ENCODE measurements around the gene ADIPOR2.

DNA sequence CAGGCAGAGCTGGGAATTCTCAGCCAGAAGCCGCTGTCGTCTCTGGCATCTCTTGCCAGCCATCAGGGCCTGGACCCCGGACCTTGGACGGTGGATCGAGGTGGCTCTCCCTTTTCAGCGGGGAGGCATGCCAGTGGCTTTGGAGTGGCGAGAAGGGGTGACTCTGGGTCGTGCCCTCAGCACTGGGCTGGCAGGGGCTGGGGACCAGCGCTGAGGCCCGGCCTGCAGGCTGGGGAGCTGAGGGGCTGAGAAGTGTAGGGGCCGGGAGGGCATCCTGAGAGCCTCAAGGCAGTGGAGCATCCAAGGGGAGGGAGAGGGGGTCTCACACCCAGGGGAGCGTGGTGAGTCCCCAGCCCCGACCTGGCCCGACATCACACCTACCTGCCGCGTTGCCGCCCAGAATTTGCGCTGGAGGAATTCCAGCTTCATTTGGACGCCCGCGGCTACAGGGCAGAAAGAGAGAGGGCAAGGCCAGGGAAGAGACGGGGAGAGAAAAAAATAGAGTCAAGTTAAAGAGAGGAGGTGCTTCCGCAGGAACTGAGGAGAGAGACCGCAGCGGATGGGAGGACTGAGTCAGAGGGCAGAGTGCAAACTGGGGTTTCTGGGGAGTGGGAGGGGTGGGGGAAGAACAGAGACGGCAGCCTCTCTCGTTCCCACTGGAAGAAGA, 120.5 kb downstream of the ADIPOR2 start:
- TF ChIP-seq EZH2phosphoT487 (IDR thresholded peaks at IDR 0.05; ENCODE audit: borderline replicate concordance, low read depth, low read length), result no peak
- TF ChIP-seq, protein P1, sequence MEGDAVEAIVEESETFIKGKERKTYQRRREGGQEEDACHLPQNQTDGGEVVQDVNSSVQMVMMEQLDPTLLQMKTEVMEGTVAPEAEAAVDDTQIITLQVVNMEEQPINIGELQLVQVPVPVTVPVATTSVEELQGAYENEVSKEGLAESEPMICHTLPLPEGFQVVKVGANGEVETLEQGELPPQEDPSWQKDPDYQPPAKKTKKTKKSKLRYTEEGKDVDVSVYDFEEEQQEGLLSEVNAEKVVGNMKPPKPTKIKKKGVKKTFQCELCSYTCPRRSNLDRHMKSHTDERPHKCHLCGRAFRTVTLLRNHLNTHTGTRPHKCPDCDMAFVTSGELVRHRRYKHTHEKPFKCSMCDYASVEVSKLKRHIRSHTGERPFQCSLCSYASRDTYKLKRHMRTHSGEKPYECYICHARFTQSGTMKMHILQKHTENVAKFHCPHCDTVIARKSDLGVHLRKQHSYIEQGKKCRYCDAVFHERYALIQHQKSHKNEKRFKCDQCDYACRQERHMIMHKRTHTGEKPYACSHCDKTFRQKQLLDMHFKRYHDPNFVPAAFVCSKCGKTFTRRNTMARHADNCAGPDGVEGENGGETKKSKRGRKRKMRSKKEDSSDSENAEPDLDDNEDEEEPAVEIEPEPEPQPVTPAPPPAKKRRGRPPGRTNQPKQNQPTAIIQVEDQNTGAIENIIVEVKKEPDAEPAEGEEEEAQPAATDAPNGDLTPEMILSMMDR (conservative IDR thresholded peaks at IDR 0.05; ENCODE audit: low read length), result no peak
